Heart right ventricle (tissue), 16 donors: ENCODE results near the gene LDAF1. TPM values are rescaled to one million over a fixed set of nuclear protein-coding genes. Genes with fewer than 3 reads are reported as not detected.

Experiments used
- ATAC-seq, 8 donors: fragments of 200-7000 bp; cut with Tn5 transposase; one replicate each; pipeline ENCODE4 v1.9.1; 2020; ENCODE audit warnings: mild to moderate bottlenecking in 8 of 8, moderate library complexity in 8 of 8, moderate number of reproducible peaks in 1 of 8
- DNase-seq, 2 donors: peaks; one replicate each; pipeline ENCODE4 v3.0.0-alpha.2; 2020
- H3K27ac ChIP-seq, 10 donors: fragments of 200-600 bp; sonication (generic) in 2 of 10; one replicate each; pipeline versions ENCODE4 v1.5.0 to v1.8.0; 2020 to 2022; ENCODE audit warnings: mild to moderate bottlenecking in 3 of 10
- H3K27me3 ChIP-seq, 7 donors: fragments of 200-600 bp; one replicate each; pipeline ENCODE4 v1.8.0; 2021 to 2022; ENCODE audit warnings: mild to moderate bottlenecking in 2 of 7
- H3K36me3 ChIP-seq, 9 donors: fragments of 200-600 bp; sonication (generic) in 1 of 9; one replicate each; pipeline versions ENCODE4 v1.5.0 to v1.8.0; 2020 to 2022; ENCODE audit warnings: mild to moderate bottlenecking in 2 of 9
- H3K4me1 ChIP-seq, 9 donors: fragments of 200-600 bp; sonication (generic) in 1 of 9; one replicate each; pipeline versions ENCODE4 v1.5.0 to v1.8.0; 2020 to 2022; ENCODE audit warnings: mild to moderate bottlenecking in 4 of 9
- H3K4me3 ChIP-seq, 10 donors: fragments of 200-600 bp; sonication (generic) in 2 of 10; one replicate each; pipeline versions ENCODE4 v1.5.0 to v1.8.0; 2020 to 2022; ENCODE audit warnings: mild to moderate bottlenecking in 7 of 10, moderate library complexity in 2 of 10
- H3K9me3 ChIP-seq, 11 donors: fragments of 200-600 bp in 10 of 11; sonication (generic) in 2 of 11; one replicate each; pipeline versions ENCODE4 v1.5.0 to v1.8.0; 2013 to 2022; ENCODE audit warnings: mild to moderate bottlenecking in 2 of 11, control low read depth in 1 of 11, moderate library complexity in 1 of 11
- CTCF ChIP-seq, 9 donors: fragments of 200-600 bp; sonication (generic) in 2 of 9; IDR thresholded peaks; one replicate each; pipeline versions ENCODE4 v1.5.0 to v1.8.0; 2021 to 2022; ENCODE audit warnings: antibody characterized with exemption in 9 of 9, mild to moderate bottlenecking in 5 of 9, moderate library complexity in 1 of 9
- WGBS, 2 donors: extraction: QIAGEN DNeasy Blood & Tissue Kit; methylation state at CpG; one replicate each; pipeline ENCODE4 v1.1.7; 2013; ENCODE audit warnings: inconsistent platforms in 1 of 2; 5-methylcytosine and 5-hydroxymethylcytosine counted together
- intact Hi-C, 10 donors: fragments of 100-400 bp; cut with DNase I; formaldehyde crosslinking; loops; one replicate each; pipeline versions ENCODE4 v1.11.1 to v1.14.2; 2022
- polyA plus RNA-seq, 2 donors: library from polyadenylated mRNA; stranded (reverse); fragments of 200-250 nt; gene quantifications; one replicate each; pipeline ENCODE4 v1.2.3, GENCODE V29; 2013
- total RNA-seq, 10 donors: library from RNA; stranded (reverse); fragmentation: NEBNext Ultra II Directional in 3 of 10; extraction: Animal tissue kit (Norgen Biotek cat#: 25700) in 3 of 10; gene quantifications; one replicate each; pipeline versions ENCODE4 v1.2.1 to v1.2.4, GENCODE V29; 2021 to 2023
- donor health status: Arrhythmogenic right ventricular cardiomyopathy.
- donor health status: ischemic (EF 13 %, LVEDD 7.1; RV severe dilation, severe dysfunction).
- donor health status: healthy with polysubstance abuse.
- donor health status: DM: no; HTN: yes; CAD: no.
- donor health status: DM: no; HTN: no; CAD: no.
- donor health status: ischemic (EF 25% LVEDD 6.9; RV normal size, moderate dysfunction).
- donor health status: ischemic (EF 25% LVEDD 5.7; RV mildly dilated, moderate dysfunction).
- donor health status: healthy.
- donor health status: DM: yes; HTN: yes; CAD: no.
- donor health status: Ischemic cardiomyopathy.
- donor health status: ischemic (EF 35%, LVEDD 5.7; RV mildly dilated, moderate dysfunction).
- donor health status: nonischemic (EF 11% LVEDD 7.7; RV severe dilation, severe dysfunction).
- donor health status: DM: yes; HTN: yes; CAD: no.
- donor health status: PGD.
- donor health status: ischemic (EF 29% LVEDD 5.4; RV normal size, mild dysfunction).
- donor health status: nonischemic (EF 23%, LVEDD 6.1; RV moderate dilation, normal function).

The LDAF1 gene
- total and polyA plus RNA-seq, 12 donors, result 21.0 to 182 (median 139) TPM

GRCh38 chr16:21222495-21223337 lies 64.2 kb downstream of the LDAF1 start:
- no peak for TF ChIP-seq CTCF (IDR thresholded peaks at IDR 0.05)
- H3K4me3 ChIP-seq, result no peak overlapping the region
- 70 to 71% methylated on average over 4 of the region's 4 CpGs for WGBS, 2 donors
- H3K27ac ChIP-seq, result no peak overlapping the region
- DNase-seq (no peak), ATAC-seq (no peak)
- no peaks in the 10 kb centered on the region for H3K36me3 ChIP-seq
- H3K27me3 ChIP-seq, result peaks cover 0 to 44% (median 17%) of the 10 kb centered on the region in 7 donors
- intact Hi-C loops, result no loop called here
- H3K9me3 ChIP-seq, result no peaks in the 10 kb centered on the region
- H3K4me1 ChIP-seq, result no peaks in the 10 kb centered on the region

- no peak for DNase-seq
- no peaks in the 10 kb centered on the region for H3K9me3 ChIP-seq
- no peak overlapping the region for H3K27ac ChIP-seq
- no peak for TF ChIP-seq CTCF (IDR thresholded peaks at IDR 0.05)
- H3K36me3 ChIP-seq, result no peaks in the 10 kb centered on the region
- H3K4me1 ChIP-seq, result no peaks in the 10 kb centered on the region
- H3K4me3 ChIP-seq, result no peak overlapping the region
- 72 to 73% methylated on average over 9 of the region's 9 CpGs for WGBS, 2 donors
- intact Hi-C loops, result no loop called here
- H3K27me3 ChIP-seq, result peaks cover 0 to 36% (median 15%) of the 10 kb centered on the region in 7 donors
- no peak for ATAC-seq
These were observed 65.3 kb downstream of the LDAF1 start for GRCh38 chr16:21223787-21224186.

DNA sequence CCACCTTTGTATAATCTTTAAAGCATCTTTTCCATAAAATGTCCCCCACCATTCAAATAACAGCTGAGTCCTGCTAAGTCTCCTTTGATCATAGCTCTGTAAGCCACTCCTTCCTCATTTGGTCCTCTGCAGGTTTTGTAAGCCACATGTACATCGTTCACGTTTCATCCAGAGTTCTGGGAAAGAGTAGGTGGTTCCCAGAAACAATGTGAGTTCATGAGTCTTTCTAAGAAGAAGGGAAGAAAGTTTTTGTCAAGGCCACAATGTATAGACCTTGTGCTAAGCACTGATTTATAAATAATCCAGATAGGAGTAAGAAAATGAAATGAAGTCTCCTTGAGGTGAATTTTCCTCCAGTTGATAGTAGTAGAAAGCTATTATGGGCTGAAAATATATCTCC lies 66.3 kb downstream of the LDAF1 start:
- no peaks in the 10 kb centered on the region for H3K4me1 ChIP-seq
- ATAC-seq, result no peak

DNA sequence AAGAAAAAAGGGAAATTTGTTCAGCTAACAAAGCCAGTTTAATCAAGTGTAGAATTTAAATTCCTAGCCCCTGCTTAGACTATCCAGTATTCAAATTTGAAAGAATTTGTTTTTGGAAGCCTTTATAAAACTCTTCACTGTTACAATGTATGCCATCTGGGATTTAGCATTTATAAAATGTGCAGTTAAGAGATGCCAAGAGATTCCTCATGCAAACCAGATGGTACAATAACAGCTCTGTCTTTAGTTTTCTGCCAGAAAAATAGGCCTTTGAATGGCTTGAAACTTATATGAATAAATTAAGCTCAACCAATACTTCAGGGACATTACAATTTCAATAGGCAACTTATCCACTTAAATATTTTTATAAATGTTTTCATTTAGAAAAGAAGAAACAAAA lies 68.3 kb downstream of the LDAF1 start:
- intact Hi-C loops, result no loop called here
- ATAC-seq (no peak), DNase-seq (no peak)
- Histone ChIP-seq H3K4me1 (no peaks in the 10 kb centered on the region), H3K4me3 (no peak overlapping the region), H3K36me3 (no peaks in the 10 kb centered on the region), H3K9me3 (no peaks in the 10 kb centered on the region), H3K27ac (no peak overlapping the region), H3K27me3 (peaks cover 0 to 46% (median 16%) of the 10 kb centered on the region in 7 donors)
- TF ChIP-seq CTCF (IDR thresholded peaks at IDR 0.05), result no peak

More for the DNA sequence above, 66.3 kb downstream of the LDAF1 start:
- no peak overlapping the region for H3K4me3 ChIP-seq
- intact Hi-C loops, result no loop called here
- no peaks in the 10 kb centered on the region for H3K36me3 ChIP-seq
- H3K27me3 ChIP-seq, result peaks cover 0 to 30% (median 16%) of the 10 kb centered on the region in 7 donors
- no peak for DNase-seq
- WGBS, 2 donors, result 80 to 87% methylated on average over 2 of the region's 2 CpGs
- no peak for TF ChIP-seq CTCF (IDR thresholded peaks at IDR 0.05)
- no peak overlapping the region for H3K27ac ChIP-seq
- no peaks in the 10 kb centered on the region for H3K9me3 ChIP-seq
